GM12878 (cell line): ENCODE results near the gene GFI1. TPM values are rescaled to one million over a fixed set of nuclear protein-coding genes. Genes with fewer than 3 reads are reported as not detected.

Experiments
- ATAC-seq: fragments of 200-7000 bp; cut with Tn5 transposase; 3 replicates; pipeline ENCODE4 v1.9.1; 2020; ENCODE audit warnings: mild to moderate bottlenecking, moderate library complexity
- BruUV-seq: library from RNA; stranded (reverse); fragments of 400-500 nt; replicated peaks from 2 replicates; lab custom pipeline; 2021; lab: Mats Ljungman, UMichigan
- CTCF ChIA-PET: fragments of 300-600 bp; sonication (Branson Sonifier 250); formaldehyde crosslinking; extraction: SDS; loops from one replicate; lab custom pipeline; 2021; ENCODE audit warnings: inconsistent platforms; lab: Yijun Ruan, JAX
- POLR2A ChIA-PET: fragments of 350-600 bp; formaldehyde crosslinking; extraction: SDS; loops from one replicate; lab custom pipeline; 2021; ENCODE audit warnings: inconsistent platforms; lab: Charles Lee
- RAD21 ChIA-PET: fragments of 300-600 bp; sonication (Branson Sonifier 250); formaldehyde crosslinking; loops from one replicate; lab custom pipeline; 2023; ENCODE audit warnings: antibody characterized with exemption; ENCODE audit not compliant: unreplicated experiment; lab: Charles Lee
- SMC1A ChIA-PET: fragments of 300-600 bp; sonication (Branson Sonifier 250); formaldehyde crosslinking; loops from one replicate; lab custom pipeline; 2023; ENCODE audit not compliant: unreplicated experiment, uncharacterized antibody; lab: Charles Lee
- DNase-seq: peaks from one replicate; pipeline ENCODE4 v3.0.0-alpha.2; 2011; ENCODE audit warnings: low read depth, low spot score
- FAIRE-seq: peaks from 3 replicates; lab custom pipeline; 2011; peaks lifted over from hg19 to GRCh38; lab: Jason Lieb, UNC
- H2AFZ ChIP-seq: 2 replicates; pipeline ENCODE4 v1.6.0; 2011; ENCODE audit warnings: low read depth, low read length, control low read depth; ENCODE audit not compliant: control insufficient read depth
- H3K27ac ChIP-seq: 2 replicates; pipeline ENCODE4 v1.5.1; 2011; ENCODE audit warnings: control low read depth; ENCODE audit not compliant: control insufficient read depth, insufficient read depth
- H3K27me3 ChIP-seq, 2 experiments: replicated peaks in 1 of 2; 2 replicates each; pipeline versions ENCODE4 v1.6.0 to v1.6.1; 2011; ENCODE audit warnings: low read length in 1 of 2; ENCODE audit not compliant: control insufficient read depth in 2 of 2, insufficient read depth in 2 of 2
- H3K36me3 ChIP-seq, 2 experiments: 2 replicates each; pipeline ENCODE4 v1.5.1; 2011; ENCODE audit warnings: low read length in 1 of 2; ENCODE audit not compliant: control insufficient read depth in 2 of 2, insufficient read depth in 2 of 2
- H3K4me1 ChIP-seq: 2 replicates; pipeline ENCODE4 v1.6.1; 2011; ENCODE audit warnings: mild to moderate bottlenecking, low read length, moderate library complexity, mixed read lengths; ENCODE audit not compliant: control insufficient read depth, insufficient read depth
- H3K4me2 ChIP-seq: 2 replicates; pipeline ENCODE4 v1.6.0; 2011; ENCODE audit warnings: control low read depth; ENCODE audit not compliant: control insufficient read depth, insufficient read depth
- H3K4me3 ChIP-seq: fragments of 200-600 bp; sonication (generic); 2 replicates; pipeline ENCODE4 v1.5.1; 2016
- H3K79me2 ChIP-seq: 2 replicates; pipeline ENCODE4 v1.6.0; 2011; ENCODE audit warnings: low read length; ENCODE audit not compliant: control insufficient read depth, insufficient read depth
- H3K9ac ChIP-seq: 2 replicates; pipeline ENCODE4 v1.8.0; 2011; ENCODE audit warnings: low read length, control low read depth, mixed read lengths; ENCODE audit not compliant: control insufficient read depth, insufficient read depth
- H3K9me3 ChIP-seq: replicated peaks from 3 replicates; pipeline ENCODE4 v1.5.1; 2011; ENCODE audit warnings: mild to moderate bottlenecking, low read length; ENCODE audit not compliant: control insufficient read depth, insufficient read depth
- H4K20me1 ChIP-seq: 2 replicates; pipeline ENCODE4 v1.6.0; 2011; ENCODE audit not compliant: control insufficient read depth, insufficient read depth
- ATF7 ChIP-seq: fragments of 450-650 bp; IDR thresholded peaks from 2 replicates; pipeline ENCODE4 v1.6.1; 2016; ENCODE audit warnings: low read depth, mild to moderate bottlenecking
- CBX3 ChIP-seq: fragments of 200-600 bp; sonication (generic); IDR thresholded peaks from 2 replicates; pipeline ENCODE4 v1.6.1; 2016; ENCODE audit warnings: low read depth, borderline replicate concordance
- CHD2 ChIP-seq: IDR thresholded peaks from 2 replicates; pipeline ENCODE4 v1.6.1; 2011; ENCODE audit warnings: low read depth, low read length, improper control_type of control experiment, borderline replicate concordance
- DPF2 ChIP-seq: fragments of 450-650 bp; IDR thresholded peaks from 2 replicates; pipeline ENCODE4 v1.6.1; 2017; ENCODE audit warnings: mild to moderate bottlenecking
- MEF2B ChIP-seq: fragments of 450-650 bp; IDR thresholded peaks from 2 replicates; pipeline ENCODE4 v1.6.1; 2018; ENCODE audit warnings: mild to moderate bottlenecking, moderate library complexity; ENCODE audit not compliant: partially characterized antibody, poor library complexity, severe bottlenecking
- SKIL ChIP-seq: fragments of 450-650 bp; IDR thresholded peaks from 2 replicates; pipeline ENCODE4 v1.6.1; 2017; ENCODE audit warnings: mild to moderate bottlenecking, low read depth, inconsistent platforms; ENCODE audit not compliant: poor library complexity, severe bottlenecking
- WGBS: methylation state at CpG from one replicate; pipeline ENCODE4 v1.1.6; 2016; ENCODE audit warnings: low lambda C conversion rate; ENCODE audit not compliant: insufficient replicate concordance, insufficient coverage; ENCODE audit errors: missing lambda C conversion rate; 5-methylcytosine and 5-hydroxymethylcytosine counted together
- in situ Hi-C: fragments of 300-500 bp; cut with MboI; formaldehyde crosslinking; loops from 9 replicates; pipeline ENCODE4 v1.14.3; 2018; ENCODE audit warnings: mixed read lengths
- intact Hi-C: fragments of 100-400 bp; cut with micrococcal nuclease; formaldehyde crosslinking; loops from one replicate; pipeline ENCODE4 v1.14.2; 2022; ENCODE audit not compliant: unreplicated experiment
- polyA plus RNA-seq, 11 experiments: library from polyadenylated mRNA; depleted of rRNA in 4 of 11; unstranded in 6 of 11; stranded (reverse) in 5 of 11; fragments of >200 nt; fragmentation: Nextera tagmentation in 4 of 11; fragmentation: Illumina TruSeq in 1 of 11; extraction: Ambion mirVana in 4 of 11; extraction: Trizol in 1 of 11; gene quantifications; 1 replicate in 1 of 11; 2 replicates in 10 of 11; pipeline versions ENCODE4 v1.2.1 to v1.2.3, GENCODE V29; 2011 to 2016; ENCODE audit warnings: inconsistent platforms in 2 of 11, missing spikeins in 2 of 11, low read depth in 1 of 11
- total RNA-seq, 4 experiments: library from RNA; depleted of rRNA in 3 of 4; stranded (reverse); fragments of >200 nt in 3 of 4; fragmentation: Illumina TruSeq in 1 of 4; extraction: Trizol in 1 of 4; gene quantifications; 2 replicates each; pipeline versions ENCODE4 v1.2.1 to v1.2.3, GENCODE V29; 2013 to 2021

Gene GFI1
- total and polyA plus RNA-seq, 10 of the 15 experiments (the other 5 are each of a cell fraction or from before 2014, with no cell fraction given), result 1.8 to 18.3 (median 7.4) TPM

- POLR2A ChIA-PET, result interaction anchor here (0.6 to 8.7 kb wide), 15 partner anchors 8 to 1214 kb away, joined by 3 to 77 read pairs (median 5); no protein-coding TSS in a partner anchor
- in situ Hi-C loops, result no loop called here
- SMC1A ChIA-PET, result interaction anchor here (0.8 to 8.6 kb wide), 19 partner anchors 9 to 177 kb away, joined by 3 to 100 read pairs (median 5); no protein-coding TSS in a partner anchor
- no peak for DNase-seq
- H3K4me2 ChIP-seq, result peak overlapping the region; percentile 77
- no peak overlapping the region; the same call in 1 of the 2 replicates for H3K9ac ChIP-seq
- no peaks in the 10 kb centered on the region for H3K27me3 ChIP-seq
- H3K27ac ChIP-seq, result no peak overlapping the region
- H3K9me3 ChIP-seq, result no peaks in the 10 kb centered on the region
- peak; percentile 5 for TF ChIP-seq MEF2B
- TF ChIP-seq ATF7, result peak; percentile 51; the same call in 1 of the 2 replicates
- no peak; the same call in 1 of the 2 replicates for TF ChIP-seq CHD2
- TF ChIP-seq SKIL, result no peak
- TF ChIP-seq DPF2, result 0 out of 2 replicates have a peak, but pooled peaks have one; percentile 4
- no peak for TF ChIP-seq CBX3
- no peaks in the 10 kb centered on the region for H3K36me3 ChIP-seq
- H3K79me2 ChIP-seq, result no peaks in the 10 kb centered on the region
- H4K20me1 ChIP-seq, result no peaks in the 10 kb centered on the region
- no peak for ATAC-seq
- CTCF ChIA-PET, result interaction anchor here (0.7 to 10.1 kb wide), 16 partner anchors 8 to 179 kb away, joined by 3 to 60 read pairs (median 6); no protein-coding TSS in a partner anchor
- intact Hi-C loops, result loop anchor here (2.0 to 5.0 kb wide), 2 partner anchors 16 to 110 kb away; no protein-coding TSS in a partner anchor
- BruUV-seq, result no TSS peak
- H3K4me1 ChIP-seq, result peaks cover 6% of the 10 kb centered on the region
- RAD21 ChIA-PET, result interaction anchor here (0.9 to 9.0 kb wide), 15 partner anchors 9 to 177 kb away, joined by 3 to 138 read pairs (median 9); no protein-coding TSS in a partner anchor
- FAIRE-seq, result no peak
- 47% methylated on average over 7 of the region's 7 CpGs for WGBS
- peak overlapping the region; percentile 67; the same call in 1 of the 2 replicates for H3K4me3 ChIP-seq
- peak overlapping the region; percentile 28; the same call in 1 of the 2 replicates for H2AFZ ChIP-seq
Measured at GRCh38 chr1:92487078-92487605, 417 bp upstream of the GFI1 start.
